WTC11 (cell line): ENCODE data around the gene PHKG2. TPM values are rescaled to one million over a fixed set of nuclear protein-coding genes. Genes with fewer than 3 reads are reported as not detected.

Experiments
- ATAC-seq: fragments of 200-7000 bp; cut with Tn5 transposase; 2 replicates; pipeline ENCODE4 v1.10.0; 2021; ENCODE audit warnings: mild to moderate bottlenecking, moderate library complexity
- CTCF ChIA-PET: fragments of 300-600 bp; sonication (Branson Sonifier 250); formaldehyde crosslinking; loops from one replicate; lab custom pipeline; 2021; ENCODE audit warnings: antibody characterized with exemption; lab: Charles Lee
- POLR2A ChIA-PET: fragments of 350-600 bp; sonication (Branson Sonifier 250); formaldehyde crosslinking; loops from one replicate; lab custom pipeline; 2021; ENCODE audit warnings: antibody characterized with exemption; lab: Charles Lee
- DNase-seq: peaks from one replicate; pipeline ENCODE4 v3.0.0; 2021; ENCODE audit warnings: low spot score
- H3K27ac Mint-ChIP-seq: 2 replicates; pipeline ENCODE4 v1.8.0; 2021; ENCODE audit warnings: mixed read lengths
- H3K27me3 Mint-ChIP-seq: 2 replicates; pipeline ENCODE4 v1.8.0; 2021; ENCODE audit warnings: low read depth, mild to moderate bottlenecking, moderate library complexity, mixed read lengths
- H3K36me3 Mint-ChIP-seq: 2 replicates; pipeline ENCODE4 v1.8.0; 2021; ENCODE audit warnings: mixed read lengths
- H3K4me1 Mint-ChIP-seq: 2 replicates; pipeline ENCODE4 v1.8.0; 2022; ENCODE audit warnings: mixed read lengths
- H3K4me3 Mint-ChIP-seq: 2 replicates; pipeline ENCODE4 v1.8.0; 2021; ENCODE audit warnings: mild to moderate bottlenecking, moderate library complexity, mixed read lengths
- H3K9me3 Mint-ChIP-seq: 2 replicates; pipeline ENCODE4 v1.8.0; 2021; ENCODE audit warnings: mixed read lengths
- CBFB ChIP-seq: sonication (generic); formaldehyde crosslinking; IDR thresholded peaks from 2 replicates; pipeline ENCODE4 v1.8.1; 2022; ENCODE audit warnings: mild to moderate bottlenecking, low read depth, missing genetic modification reagents
- EMX1 ChIP-seq: fragments of 250-450 bp; sonication (Bioruptor Pico); IDR thresholded peaks from 2 replicates; pipeline ENCODE4 v1.8.0; 2021; ENCODE audit warnings: mild to moderate bottlenecking
- GRHL2 ChIP-seq: fragments of 250-450 bp; sonication (Bioruptor Pico); IDR thresholded peaks from 2 replicates; pipeline ENCODE4 v1.8.0; 2022; ENCODE audit warnings: mild to moderate bottlenecking, moderate library complexity; ENCODE audit not compliant: insufficient replicate concordance, severe bottlenecking
- IRF2 ChIP-seq: sonication (generic); formaldehyde crosslinking; IDR thresholded peaks from 2 replicates; pipeline ENCODE4 v1.8.0; 2022; ENCODE audit warnings: low read depth, missing genetic modification reagents, borderline replicate concordance
- NR2C2 ChIP-seq: sonication (generic); formaldehyde crosslinking; IDR thresholded peaks from 2 replicates; pipeline ENCODE4 v1.8.0; 2022; ENCODE audit warnings: mild to moderate bottlenecking, missing genetic modification reagents
- OVOL2 ChIP-seq: fragments of 250-450 bp; sonication (Bioruptor Pico); IDR thresholded peaks from 2 replicates; pipeline ENCODE4 v1.9.0; 2021; ENCODE audit warnings: mild to moderate bottlenecking, borderline replicate concordance
- TCF7 ChIP-seq: sonication (generic); formaldehyde crosslinking; IDR thresholded peaks from 2 replicates; pipeline ENCODE4 v1.8.0; 2022; ENCODE audit warnings: mild to moderate bottlenecking, low read depth, missing genetic modification reagents, moderate library complexity
- TEAD4 ChIP-seq: sonication (generic); formaldehyde crosslinking; IDR thresholded peaks from 2 replicates; pipeline ENCODE4 v1.8.0; 2022; ENCODE audit warnings: mild to moderate bottlenecking, missing genetic modification reagents
- ZBTB21 ChIP-seq: sonication (generic); formaldehyde crosslinking; IDR thresholded peaks from 2 replicates; pipeline ENCODE4 v1.8.1; 2023; ENCODE audit warnings: mild to moderate bottlenecking, missing genetic modification reagents, borderline replicate concordance
- ZNF263 ChIP-seq: sonication (generic); formaldehyde crosslinking; IDR thresholded peaks from 2 replicates; pipeline ENCODE4 v1.8.1; 2022; ENCODE audit warnings: low read depth, mild to moderate bottlenecking, moderate library complexity, missing genetic modification reagents
- ZNF396 ChIP-seq: fragments of 250-450 bp; sonication (Bioruptor Pico); IDR thresholded peaks from 2 replicates; pipeline ENCODE4 v1.8.0; 2021; ENCODE audit warnings: mild to moderate bottlenecking, moderate library complexity, borderline replicate concordance
- total RNA-seq: library from RNA; stranded (reverse); gene quantifications from 3 replicates; pipeline ENCODE4 v1.2.3, GENCODE V29; 2021
- TF ChIP-seq, protein P1 (sequence below): fragments of 250-450 bp; sonication (Bioruptor Pico); IDR thresholded peaks from 2 replicates; pipeline ENCODE4 v1.9.0; 2021; ENCODE audit warnings: mild to moderate bottlenecking, borderline replicate concordance
- TF ChIP-seq, protein P2 (sequence below): fragments of 250-450 bp; sonication (Bioruptor Pico); IDR thresholded peaks from 2 replicates; pipeline ENCODE4 v1.9.0; 2021; ENCODE audit warnings: mild to moderate bottlenecking
- TF ChIP-seq, protein P3 (sequence below): fragments of 250-450 bp; sonication (Bioruptor Pico); conservative IDR thresholded peaks from 2 replicates; pipeline ENCODE4 v1.9.0; 2021; ENCODE audit warnings: mild to moderate bottlenecking
- TF ChIP-seq, protein P4 (sequence below): sonication (generic); formaldehyde crosslinking; IDR thresholded peaks from 2 replicates; pipeline ENCODE4 v1.8.0; 2022; ENCODE audit warnings: mild to moderate bottlenecking, missing genetic modification reagents

PHKG2 gene
- total RNA-seq, 1 experiment from 2014 or later: 50.5 TPM

DNA sequence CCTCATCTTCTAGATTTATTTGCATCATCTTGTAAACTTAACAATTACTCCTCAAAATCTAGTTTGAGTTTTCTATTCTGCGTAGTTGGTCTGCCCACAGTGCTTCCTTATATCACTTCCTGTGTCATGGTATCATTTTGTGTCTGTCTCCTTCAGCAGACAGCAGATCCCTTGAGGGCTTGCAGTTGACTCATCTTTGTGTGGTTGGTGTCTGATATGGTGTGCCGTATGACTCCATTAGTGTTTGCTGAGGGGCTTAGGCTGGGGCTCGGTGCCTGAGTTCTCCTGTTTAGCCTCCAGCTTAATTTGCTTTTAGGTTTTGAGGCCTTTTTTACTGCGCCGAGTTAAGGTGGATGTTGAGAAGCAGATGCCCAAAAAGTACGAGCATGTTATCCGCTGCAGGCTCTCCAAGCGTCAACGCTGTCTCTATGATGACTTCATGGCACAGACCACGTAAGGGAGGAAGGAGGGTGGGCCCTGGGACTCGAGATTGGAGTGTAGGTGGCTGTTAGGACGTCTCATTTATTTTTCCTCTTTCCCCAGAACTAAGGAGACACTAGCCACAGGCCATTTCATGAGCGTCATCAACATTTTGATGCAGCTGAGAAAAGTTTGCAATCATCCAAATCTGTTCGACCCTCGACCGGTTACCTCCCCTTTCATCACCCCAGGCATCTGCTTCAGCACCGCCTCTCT lies 32.3 kb upstream of the PHKG2 start:
- no peak overlapping the region for H3K27ac Mint-ChIP-seq
- POLR2A ChIA-PET: no interaction called here
- no peaks in the 10 kb centered on the region for H3K9me3 Mint-ChIP-seq
- H3K27me3 Mint-ChIP-seq: no peaks in the 10 kb centered on the region
- peaks cover 70% of the 10 kb centered on the region for H3K36me3 Mint-ChIP-seq
- TF ChIP-seq CBFB (CRISPR knock-in tag) (no peak), ZNF396 (no peak), GRHL2 (CRISPR knock-in tag) (no peak), TCF7 (CRISPR knock-in tag) (no peak), EMX1 (no peak)
- TF ChIP-seq, protein P1, sequence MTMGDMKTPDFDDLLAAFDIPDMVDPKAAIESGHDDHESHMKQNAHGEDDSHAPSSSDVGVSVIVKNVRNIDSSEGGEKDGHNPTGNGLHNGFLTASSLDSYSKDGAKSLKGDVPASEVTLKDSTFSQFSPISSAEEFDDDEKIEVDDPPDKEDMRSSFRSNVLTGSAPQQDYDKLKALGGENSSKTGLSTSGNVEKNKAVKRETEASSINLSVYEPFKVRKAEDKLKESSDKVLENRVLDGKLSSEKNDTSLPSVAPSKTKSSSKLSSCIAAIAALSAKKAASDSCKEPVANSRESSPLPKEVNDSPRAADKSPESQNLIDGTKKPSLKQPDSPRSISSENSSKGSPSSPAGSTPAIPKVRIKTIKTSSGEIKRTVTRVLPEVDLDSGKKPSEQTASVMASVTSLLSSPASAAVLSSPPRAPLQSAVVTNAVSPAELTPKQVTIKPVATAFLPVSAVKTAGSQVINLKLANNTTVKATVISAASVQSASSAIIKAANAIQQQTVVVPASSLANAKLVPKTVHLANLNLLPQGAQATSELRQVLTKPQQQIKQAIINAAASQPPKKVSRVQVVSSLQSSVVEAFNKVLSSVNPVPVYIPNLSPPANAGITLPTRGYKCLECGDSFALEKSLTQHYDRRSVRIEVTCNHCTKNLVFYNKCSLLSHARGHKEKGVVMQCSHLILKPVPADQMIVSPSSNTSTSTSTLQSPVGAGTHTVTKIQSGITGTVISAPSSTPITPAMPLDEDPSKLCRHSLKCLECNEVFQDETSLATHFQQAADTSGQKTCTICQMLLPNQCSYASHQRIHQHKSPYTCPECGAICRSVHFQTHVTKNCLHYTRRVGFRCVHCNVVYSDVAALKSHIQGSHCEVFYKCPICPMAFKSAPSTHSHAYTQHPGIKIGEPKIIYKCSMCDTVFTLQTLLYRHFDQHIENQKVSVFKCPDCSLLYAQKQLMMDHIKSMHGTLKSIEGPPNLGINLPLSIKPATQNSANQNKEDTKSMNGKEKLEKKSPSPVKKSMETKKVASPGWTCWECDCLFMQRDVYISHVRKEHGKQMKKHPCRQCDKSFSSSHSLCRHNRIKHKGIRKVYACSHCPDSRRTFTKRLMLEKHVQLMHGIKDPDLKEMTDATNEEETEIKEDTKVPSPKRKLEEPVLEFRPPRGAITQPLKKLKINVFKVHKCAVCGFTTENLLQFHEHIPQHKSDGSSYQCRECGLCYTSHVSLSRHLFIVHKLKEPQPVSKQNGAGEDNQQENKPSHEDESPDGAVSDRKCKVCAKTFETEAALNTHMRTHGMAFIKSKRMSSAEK: no peak
- TF ChIP-seq, protein P2, sequence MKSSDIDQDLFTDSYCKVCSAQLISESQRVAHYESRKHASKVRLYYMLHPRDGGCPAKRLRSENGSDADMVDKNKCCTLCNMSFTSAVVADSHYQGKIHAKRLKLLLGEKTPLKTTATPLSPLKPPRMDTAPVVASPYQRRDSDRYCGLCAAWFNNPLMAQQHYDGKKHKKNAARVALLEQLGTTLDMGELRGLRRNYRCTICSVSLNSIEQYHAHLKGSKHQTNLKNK: no peak
- TF ChIP-seq, all 79 proteins: peak for 0
- ATAC-seq (no peak), DNase-seq (no peak)
- no peaks in the 10 kb centered on the region for H3K4me1 Mint-ChIP-seq
- CTCF ChIA-PET: no interaction called here
- H3K4me3 Mint-ChIP-seq: no peak overlapping the region

DNA sequence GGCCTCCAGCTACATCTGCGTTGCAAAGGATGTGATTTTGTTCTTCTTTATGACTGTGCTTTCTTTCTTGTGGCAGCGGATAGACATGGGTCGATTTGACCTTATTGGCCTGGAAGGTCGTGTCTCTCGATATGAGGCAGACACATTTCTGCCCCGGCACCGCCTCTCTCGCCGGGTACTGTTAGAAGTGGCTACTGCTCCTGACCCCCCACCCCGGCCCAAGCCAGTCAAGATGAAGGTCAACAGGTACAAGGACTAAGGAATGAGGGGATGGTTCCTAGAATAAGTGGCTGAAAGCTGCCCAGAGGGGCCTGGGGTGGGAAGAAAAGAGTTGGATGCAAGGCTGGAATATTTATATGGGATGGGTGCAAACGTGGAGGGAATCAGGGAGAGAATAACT lies 28.1 kb upstream of the PHKG2 start:
- ChIA-PET POLR2A (no interaction called here), CTCF (interaction anchor here (0.6 kb wide), 1 partner anchor 642 kb away, joined by 3 read pairs; no protein-coding TSS in a partner anchor)
- Mint-ChIP-seq H3K4me1 (no peaks in the 10 kb centered on the region), H3K27ac (no peak overlapping the region), H3K27me3 (no peaks in the 10 kb centered on the region), H3K9me3 (no peaks in the 10 kb centered on the region), H3K4me3 (no peak overlapping the region), H3K36me3 (peaks cover 80% of the 10 kb centered on the region)
- TF ChIP-seq NR2C2 (CRISPR knock-in tag): no peak
- TF ChIP-seq OVOL2: no peak
- TF ChIP-seq IRF2 (CRISPR knock-in tag): no peak
- ATAC-seq (no peak), DNase-seq (no peak)

DNA sequence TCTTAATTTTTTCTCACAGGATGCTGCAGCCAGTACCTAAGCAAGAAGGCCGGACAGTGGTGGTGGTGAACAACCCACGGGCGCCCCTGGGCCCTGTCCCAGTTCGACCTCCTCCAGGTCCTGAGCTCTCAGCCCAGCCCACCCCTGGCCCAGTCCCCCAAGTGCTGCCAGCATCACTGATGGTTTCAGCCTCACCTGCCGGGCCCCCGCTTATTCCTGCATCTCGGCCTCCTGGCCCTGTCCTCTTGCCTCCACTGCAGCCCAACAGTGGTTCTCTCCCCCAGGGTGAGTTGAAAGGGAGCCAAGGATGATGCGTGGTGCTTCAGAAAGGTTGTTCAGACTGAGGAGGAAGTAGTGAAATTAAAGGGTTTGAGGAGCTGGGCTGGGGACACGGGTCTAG lies 27.5 kb upstream of the PHKG2 start:
- no peaks in the 10 kb centered on the region for H3K27me3 Mint-ChIP-seq
- H3K4me3 Mint-ChIP-seq: no peak overlapping the region
- no peaks in the 10 kb centered on the region for H3K9me3 Mint-ChIP-seq
- H3K27ac Mint-ChIP-seq: no peak overlapping the region
- DNase-seq (no peak), ATAC-seq (no peak)
- ChIA-PET POLR2A (no interaction called here), CTCF (no interaction called here)
- peaks cover 81% of the 10 kb centered on the region for H3K36me3 Mint-ChIP-seq
- no peaks in the 10 kb centered on the region for H3K4me1 Mint-ChIP-seq
- TF ChIP-seq TCF7 (CRISPR knock-in tag): no peak
- no peak for TF ChIP-seq TEAD4 (CRISPR knock-in tag)
- TF ChIP-seq, protein P3, sequence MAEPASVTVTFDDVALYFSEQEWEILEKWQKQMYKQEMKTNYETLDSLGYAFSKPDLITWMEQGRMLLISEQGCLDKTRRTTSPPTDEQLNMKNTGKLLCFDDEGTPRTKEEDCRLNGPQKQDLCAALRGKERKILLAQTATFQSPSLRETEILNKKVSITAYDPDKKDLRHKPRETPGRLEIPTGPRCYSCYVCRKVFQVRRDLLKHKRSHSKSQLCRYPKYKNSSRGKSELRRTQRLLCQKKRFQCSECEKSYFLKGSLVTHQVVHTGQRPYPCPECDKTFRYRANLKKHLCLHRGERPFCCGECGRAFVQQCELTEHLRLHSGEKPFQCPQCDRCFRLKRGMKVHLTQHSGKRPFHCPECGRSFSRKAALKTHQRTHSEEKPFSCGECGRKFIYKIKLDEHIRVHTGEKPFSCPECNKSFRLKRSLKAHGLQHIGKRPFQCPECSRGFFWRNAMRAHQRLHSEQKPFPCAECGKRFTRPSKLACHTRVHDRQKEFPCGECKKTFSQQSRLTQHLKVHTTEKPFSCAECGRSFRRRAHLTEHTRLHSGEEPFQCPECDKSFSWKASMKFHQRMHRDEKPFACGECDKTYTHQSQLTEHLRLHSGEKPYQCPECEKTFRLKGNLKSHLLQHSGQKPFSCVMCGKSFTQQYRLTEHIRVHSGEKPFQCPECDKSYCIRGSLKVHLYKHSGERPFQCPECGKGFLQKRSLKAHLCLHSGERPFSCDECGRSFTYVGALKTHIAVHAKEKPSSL: no peak
- TF ChIP-seq, protein P4, sequence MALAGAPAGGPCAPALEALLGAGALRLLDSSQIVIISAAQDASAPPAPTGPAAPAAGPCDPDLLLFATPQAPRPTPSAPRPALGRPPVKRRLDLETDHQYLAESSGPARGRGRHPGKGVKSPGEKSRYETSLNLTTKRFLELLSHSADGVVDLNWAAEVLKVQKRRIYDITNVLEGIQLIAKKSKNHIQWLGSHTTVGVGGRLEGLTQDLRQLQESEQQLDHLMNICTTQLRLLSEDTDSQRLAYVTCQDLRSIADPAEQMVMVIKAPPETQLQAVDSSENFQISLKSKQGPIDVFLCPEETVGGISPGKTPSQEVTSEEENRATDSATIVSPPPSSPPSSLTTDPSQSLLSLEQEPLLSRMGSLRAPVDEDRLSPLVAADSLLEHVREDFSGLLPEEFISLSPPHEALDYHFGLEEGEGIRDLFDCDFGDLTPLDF (CRISPR knock-in tag): no peak
- TF ChIP-seq IRF2 (CRISPR knock-in tag): no peak
- no peak for TF ChIP-seq ZBTB21 (CRISPR knock-in tag)
- no peak for TF ChIP-seq ZNF263 (CRISPR knock-in tag)
- TF ChIP-seq, all 79 proteins: peak for 0
